Endothelial cell of umbilical vein (primary cell): ENCODE data around the gene KCNMB3.

Source experiments
- CTCF ChIP-seq, 2 donors: IDR thresholded peaks; 1 replicate in 1 of 2; 2 replicates in 1 of 2; pipeline ENCODE4 v1.5.1; 2011; ENCODE audit warnings: low read length in 2 of 2, mild to moderate bottlenecking in 2 of 2, moderate library complexity in 2 of 2, control low read depth in 1 of 2, inconsistent platforms in 1 of 2, low read depth in 1 of 2; ENCODE audit not compliant: insufficient read depth in 1 of 2; ENCODE audit errors: extremely low read depth in 1 of 2
- EZH2 ChIP-seq: IDR thresholded peaks from 2 replicates; pipeline ENCODE4 v1.6.1; 2012; ENCODE audit warnings: borderline replicate concordance, low read depth, mild to moderate bottlenecking, moderate library complexity, low read length, inconsistent platforms; ENCODE audit not compliant: severe bottlenecking
- MAX ChIP-seq: IDR thresholded peaks from 2 replicates; pipeline ENCODE4 v1.6.1; 2011; ENCODE audit not compliant: insufficient read depth, insufficient read length
- MYC ChIP-seq: IDR thresholded peaks from one replicate; pipeline ENCODE4 v1.6.1; 2011; ENCODE audit warnings: mild to moderate bottlenecking, low read depth, low read length
- POLR2A ChIP-seq: IDR thresholded peaks from 2 replicates; pipeline ENCODE4 v1.6.1; 2012; ENCODE audit warnings: low read depth, mild to moderate bottlenecking, control low read depth, low read length
- POLR2AphosphoS5 ChIP-seq: IDR thresholded peaks from 2 replicates; pipeline ENCODE4 v1.6.1; 2012; ENCODE audit warnings: low read depth, mild to moderate bottlenecking, control low read depth, low read length, moderate library complexity; ENCODE audit not compliant: insufficient read depth

- TF ChIP-seq EZH2 (no peak), CTCF (IDR thresholded peaks at IDR 0.05; ENCODE audit: extremely low read depth in 1 of 2, insufficient read depth in 1 of 2, low read depth in 1 of 2, low read length in 2 of 2) (no peak), MYC (no peak), POLR2A (no peak), MAX (no peak), POLR2AphosphoS5 (no peak)
Observed at GRCh38 chr3:179278932-179279693, 28.2 kb upstream of the KCNMB3 start.
